ENCODE data around the gene TNFRSF1B. TPM values are rescaled to one million over a fixed set of nuclear protein-coding genes. Genes with fewer than 3 reads are reported as not detected.

The TNFRSF1B gene
- total and polyA plus RNA-seq, 2 of the 8 experiments (the other 6 are each of a cell fraction or from before 2014, with no cell fraction given) = 1.7 to 2.9 TPM

DNA sequence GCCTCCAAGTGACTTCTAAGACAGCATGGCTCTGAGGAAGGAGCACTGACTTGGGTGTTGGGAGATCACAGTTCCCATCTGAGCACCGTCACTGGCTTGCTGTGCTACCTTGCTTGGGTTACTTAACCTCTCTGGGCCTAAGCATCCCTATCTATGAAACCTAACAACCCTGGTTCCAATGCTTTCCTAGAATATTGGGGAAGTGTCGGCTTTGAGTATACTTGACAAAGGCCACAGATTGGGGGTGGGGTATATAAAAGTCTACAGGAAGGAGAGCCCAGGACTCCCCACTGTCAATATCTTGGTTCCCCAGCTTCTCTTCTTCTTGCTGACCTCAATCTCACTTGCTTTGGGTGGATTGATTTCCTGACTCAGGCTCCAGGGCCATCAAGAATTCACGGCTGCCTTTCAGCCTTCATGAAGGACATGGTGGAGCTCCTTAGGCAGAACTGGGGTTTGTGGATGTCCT, 6.3 kb downstream of the TNFRSF1B start:
- H4K20me1 ChIP-seq (replicated peaks in 1 of 2; ENCODE audit: control insufficient read depth in 1 of 2, insufficient read depth in 2 of 2, low read length in 2 of 2) = no peaks in the 10 kb centered on the region
- POLR2A ChIA-PET (ENCODE audit: partially characterized antibody) = no interaction called here
- no peak overlapping the region for H2BK15ac ChIP-seq (ENCODE audit: low read length)
- no peak overlapping the region for H3K56ac ChIP-seq (replicated peaks; ENCODE audit: insufficient read length, low read depth, low read length)
- 95% methylated on average over 3 of the region's 3 CpGs; no CpG with 5 or more reads in 1 of the 2 experiments for WGBS, 2 experiments (ENCODE audit: extremely low coverage in 1 of 2, insufficient coverage in 1 of 2, insufficient read length in 1 of 2, insufficient replicate concordance in 2 of 2, low coverage in 1 of 2, low lambda C conversion rate in 2 of 2, missing lambda C conversion rate in 1 of 2)
- H3K4me2 ChIP-seq (ENCODE audit: insufficient read depth in 1 of 2, low read depth in 2 of 2, low read length in 2 of 2) = no peak overlapping the region
- no peak overlapping the region for H3K18ac ChIP-seq (ENCODE audit: extremely low read depth, low read length)
- no peaks in the 10 kb centered on the region for H3K9me3 ChIP-seq (ENCODE audit: insufficient read depth in 2 of 2, low read depth in 1 of 2, low read length in 1 of 2)
- H3K79me1 ChIP-seq (ENCODE audit: low read depth, low read length) = no peaks in the 10 kb centered on the region
- H2BK5ac ChIP-seq (ENCODE audit: low read depth, low read length) = no peak overlapping the region
- H3K79me2 ChIP-seq (ENCODE audit: control insufficient read depth in 1 of 2, insufficient read depth in 2 of 2, low read length in 2 of 2) = no peaks in the 10 kb centered on the region
- no peak overlapping the region for H3K23ac ChIP-seq (ENCODE audit: insufficient read length)
- no peak overlapping the region for H4K91ac ChIP-seq (replicated peaks; ENCODE audit: insufficient read length, low read length)
- H2AK5ac ChIP-seq (ENCODE audit: low read depth, low read length) = no peak overlapping the region
- no peak overlapping the region for H2BK20ac ChIP-seq (ENCODE audit: low read length)
- DNase-seq (ENCODE audit: low read depth in 1 of 2, low spot score in 2 of 2) (no peak), FAIRE-seq (no peak)
- no peak overlapping the region for H3K4ac ChIP-seq (replicated peaks; ENCODE audit: insufficient read length, low read depth, low read length)
- H3K36me3 ChIP-seq (ENCODE audit: control insufficient read depth in 2 of 4, insufficient read depth in 4 of 4, low read length in 3 of 4) = no peaks in the 10 kb centered on the region
- CTCF ChIA-PET (ENCODE audit: partially characterized antibody) = interaction anchor here (1.5 to 4.4 kb wide), 2 partner anchors 35 to 48 kb away, joined by 5 to 19 read pairs; no protein-coding TSS in a partner anchor
- H3K14ac ChIP-seq (ENCODE audit: insufficient read length) = no peak overlapping the region
- H3K23me2 ChIP-seq (ENCODE audit: low read depth, low read length) = no peaks in the 10 kb centered on the region
- peaks cover 0 to 11% (median 5%) of the 10 kb centered on the region in 4 experiments; a peak in 6 of 7 replicates for H3K27me3 ChIP-seq (replicated peaks in 1 of 4; ENCODE audit: control insufficient read depth in 3 of 4, extremely low read depth in 1 of 4, insufficient read depth in 3 of 4, low read length in 3 of 4)
- no peak overlapping the region; the same call in 1 of the 2 replicates for H4K8ac ChIP-seq (ENCODE audit: extremely low read depth, insufficient read depth, low read length)
- H3K4me3 ChIP-seq (ENCODE audit: extremely low read depth in 1 of 4, insufficient read depth in 2 of 4, low read depth in 3 of 4, low read length in 4 of 4) = no peak overlapping the region
- H2BK12ac ChIP-seq (ENCODE audit: low read depth, low read length) = no peak overlapping the region
- H3K9ac ChIP-seq (replicated peaks in 1 of 4; ENCODE audit: extremely low read depth in 1 of 4, low read depth in 3 of 4, low read length in 3 of 4) = no peak overlapping the region
- H2AFZ ChIP-seq (ENCODE audit: low read length) = no peak overlapping the region
- TF ChIP-seq EP300 (IDR thresholded peaks at IDR 0.05; ENCODE audit: borderline replicate concordance in 1 of 2, low read depth in 2 of 2, low read length in 2 of 2) = no peak
- TF ChIP-seq KDM1A (IDR thresholded peaks at IDR 0.05; ENCODE audit: borderline replicate concordance, low read length) = peak; percentile 70
- no peak overlapping the region for H2BK120ac ChIP-seq (replicated peaks; ENCODE audit: low read depth, low read length)
- H3K4me1 ChIP-seq (replicated peaks in 1 of 4; ENCODE audit: control insufficient read depth in 3 of 4, insufficient read depth in 4 of 4, low read length in 3 of 4) = peaks cover 0 to 20% (median 1%) of the 10 kb centered on the region in 4 experiments; a peak in 3 of 7 replicates
- H3K27ac ChIP-seq (ENCODE audit: low read depth, low read length) = no peak overlapping the region
- H4K5ac ChIP-seq (ENCODE audit: insufficient read length, low read depth, low read length) = no peak overlapping the region

All from H1 (cell line).